ENCODE measurements around the gene RAB20. TPM values are rescaled to one million over a fixed set of nuclear protein-coding genes. Genes with fewer than 3 reads are reported as not detected.
A peak's percentile ranks its signal among the peaks of the same experiment; 100 is the strongest.

RAB20 gene
- total RNA-seq, 1 experiment from 2014 or later, result 21.0 TPM

DNA sequence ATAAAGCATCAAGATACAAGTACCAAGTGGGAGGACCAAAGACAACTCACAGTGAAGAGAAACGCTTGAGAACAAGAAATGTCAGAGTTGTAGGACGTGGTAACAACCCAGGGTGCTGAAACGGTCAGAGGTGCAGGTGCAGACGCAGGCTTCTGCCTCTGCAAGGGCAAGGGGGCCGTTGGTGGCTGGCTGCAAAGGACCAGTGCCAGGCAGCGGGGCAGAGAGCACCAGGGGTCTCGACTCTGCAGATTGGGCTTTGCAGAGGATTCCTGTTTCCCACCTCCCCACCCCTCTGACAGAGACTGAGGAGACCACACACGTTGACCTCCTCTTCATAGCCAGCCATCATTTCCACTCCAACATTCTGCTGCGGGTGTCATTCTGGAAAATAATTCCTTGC, 38.3 kb downstream of the RAB20 start:
- no peak for DNase-seq (ENCODE audit: low read depth, low spot score)
- in situ Hi-C loops (cut with HindIII; ENCODE audit: low pct_unique_long_range_greater_than_20kb, low sequenced_read_pairs), result no loop called here

DNA sequence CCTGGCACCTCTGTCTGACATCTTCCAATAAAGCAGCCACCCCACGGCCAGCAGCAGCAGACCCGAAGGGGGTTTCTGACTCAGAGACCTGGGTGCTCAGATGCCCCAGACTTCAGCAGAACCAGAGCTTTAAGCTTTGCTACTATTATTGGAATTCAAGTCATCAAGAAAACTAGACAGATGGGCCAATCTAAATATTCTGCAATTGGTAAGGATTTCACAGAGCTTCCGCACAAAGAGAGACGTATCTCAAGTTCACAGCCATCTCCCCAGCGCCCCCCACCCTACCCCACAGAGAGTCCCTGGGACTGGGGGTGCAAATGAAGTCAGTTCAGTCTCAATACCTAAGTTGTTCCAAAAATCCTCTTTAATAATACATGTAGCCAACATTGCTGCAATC, 38.8 kb downstream of the RAB20 start:
- in situ Hi-C loops (cut with HindIII; ENCODE audit: low pct_unique_long_range_greater_than_20kb, low sequenced_read_pairs), result no loop called here
- DNase-seq (ENCODE audit: low read depth, low spot score), result no peak

DNA sequence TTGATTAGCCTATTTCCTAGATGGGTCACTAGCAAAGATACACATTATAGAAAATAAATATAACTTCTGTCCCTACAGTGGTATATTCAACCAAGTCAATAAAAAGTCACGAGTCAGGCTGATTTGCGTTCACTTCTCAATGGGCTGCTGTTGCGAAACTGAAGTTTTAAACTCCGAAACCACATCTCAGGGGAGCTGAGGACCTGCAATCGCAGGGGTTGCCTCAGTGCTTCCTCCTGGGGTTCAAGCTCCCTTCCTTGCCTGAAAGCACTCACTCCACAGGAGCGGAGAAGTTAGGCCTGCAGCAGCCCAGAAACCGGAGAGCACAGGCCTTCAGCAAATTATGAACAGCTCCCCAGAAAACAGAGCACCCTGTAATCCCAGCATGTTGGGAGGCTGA, 39.6 kb downstream of the RAB20 start:
- in situ Hi-C loops (cut with HindIII; ENCODE audit: low pct_unique_long_range_greater_than_20kb, low sequenced_read_pairs), result no loop called here

GRCh38 chr13:110521296-110521680, 40.2 kb downstream of the RAB20 start:
- in situ Hi-C loops (cut with HindIII; ENCODE audit: low pct_unique_long_range_greater_than_20kb, low sequenced_read_pairs), result no loop called here
- DNase-seq (ENCODE audit: low read depth, low spot score), result no peak

More for the DNA sequence above, 39.6 kb downstream of the RAB20 start:
- DNase-seq (ENCODE audit: low read depth, low spot score), result no peak

DNA sequence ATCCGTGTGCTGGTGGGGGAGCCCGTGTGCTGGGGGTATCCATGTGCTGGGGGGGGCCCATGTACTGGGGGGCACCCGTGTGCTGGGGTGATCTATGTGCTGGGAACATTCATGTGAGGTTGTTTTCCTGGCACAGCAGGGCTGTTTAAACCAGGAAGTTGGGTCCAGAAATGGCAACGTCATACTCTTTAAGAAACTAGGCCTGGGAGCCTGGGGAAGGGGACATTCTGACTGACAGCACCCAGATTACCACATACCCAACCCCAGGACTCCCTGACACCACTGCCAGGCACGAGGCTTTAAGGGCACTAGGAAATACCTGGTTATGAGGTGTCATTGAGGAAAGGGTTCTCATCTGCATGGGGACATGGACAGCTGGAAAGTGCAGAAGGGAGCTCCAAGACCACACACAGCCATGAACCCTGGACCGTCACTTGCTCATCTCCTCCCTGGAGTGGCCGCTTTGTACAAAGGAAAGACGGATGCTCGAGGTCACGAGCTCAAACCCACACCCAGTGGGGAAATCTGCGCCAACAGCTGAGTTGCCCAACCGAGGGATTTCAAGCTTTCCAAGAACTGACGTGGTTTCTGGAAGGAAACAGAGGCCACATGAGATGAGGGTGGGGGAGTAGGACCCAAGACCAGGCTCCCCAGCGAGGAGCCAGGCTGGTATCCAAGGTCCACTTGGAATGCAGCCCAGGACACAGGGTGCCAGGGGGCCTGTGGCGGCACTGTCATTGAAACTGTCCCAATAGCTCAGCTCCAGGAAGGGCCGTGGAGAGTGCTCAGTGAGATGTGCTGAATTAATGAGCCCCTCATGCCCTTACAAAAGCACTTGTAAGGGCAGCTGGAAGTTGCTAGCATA, 40.9 kb downstream of the RAB20 start:
- in situ Hi-C loops (cut with HindIII; ENCODE audit: low pct_unique_long_range_greater_than_20kb, low sequenced_read_pairs), result no loop called here
- peak; percentile 27 for DNase-seq (ENCODE audit: low read depth, low spot score)

DNA sequence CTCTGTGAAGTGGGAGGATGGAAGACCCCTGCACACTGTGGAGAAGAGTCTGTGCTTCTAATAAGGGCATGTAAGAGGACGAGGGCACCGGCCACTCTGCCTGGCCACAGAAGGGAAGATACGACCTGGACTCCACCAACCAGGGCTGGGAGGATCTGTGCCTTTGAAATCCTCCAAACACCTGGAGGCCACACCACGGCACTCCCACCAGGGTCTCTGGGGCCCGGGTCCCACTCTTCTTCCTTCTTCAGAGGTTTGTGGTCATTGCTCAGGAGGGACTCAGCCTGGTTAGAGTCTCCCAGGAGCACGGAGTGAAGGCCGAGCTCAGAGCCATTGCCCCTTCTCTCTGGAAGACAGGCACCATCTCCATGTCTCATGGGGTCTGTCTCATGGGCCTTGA, 42.0 kb downstream of the RAB20 start:
- in situ Hi-C loops (cut with HindIII; ENCODE audit: low pct_unique_long_range_greater_than_20kb, low sequenced_read_pairs), result no loop called here
- no peak for DNase-seq (ENCODE audit: low read depth, low spot score)

- no peak for DNase-seq (ENCODE audit: low read depth, low spot score)
- in situ Hi-C loops (cut with HindIII; ENCODE audit: low pct_unique_long_range_greater_than_20kb, low sequenced_read_pairs), result no loop called here
Measured at GRCh38 chr13:110519046-110519445, 42.5 kb downstream of the RAB20 start.

GRCh38 chr13:110518571-110518970, 43.0 kb downstream of the RAB20 start:
- in situ Hi-C loops (cut with HindIII; ENCODE audit: low pct_unique_long_range_greater_than_20kb, low sequenced_read_pairs), result no loop called here

DNA sequence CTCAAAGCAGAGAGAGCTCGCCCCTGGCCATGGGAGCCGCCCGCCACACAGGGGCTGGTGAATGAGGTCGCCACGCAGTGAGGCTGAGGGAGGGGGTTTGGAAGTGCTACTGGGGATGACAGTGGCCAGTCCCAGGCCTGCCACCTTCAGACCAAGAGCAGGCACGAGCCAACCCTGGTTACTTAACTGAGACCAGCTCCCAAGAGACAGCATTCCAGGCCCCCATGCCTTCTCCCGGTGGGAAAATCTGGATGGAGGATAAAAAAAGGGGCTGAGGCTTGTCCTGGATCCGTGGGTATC, 43.3 kb downstream of the RAB20 start:
- in situ Hi-C loops (cut with HindIII; ENCODE audit: low pct_unique_long_range_greater_than_20kb, low sequenced_read_pairs), result no loop called here
- DNase-seq (ENCODE audit: low read depth, low spot score), result no peak

More at GRCh38 chr13:110518571-110518970, 43.0 kb downstream of the RAB20 start:
- peak; percentile 26 for DNase-seq (ENCODE audit: low read depth, low spot score)

GRCh38 chr13:110517505-110518225, 43.9 kb downstream of the RAB20 start:
- in situ Hi-C loops (cut with HindIII; ENCODE audit: low pct_unique_long_range_greater_than_20kb, low sequenced_read_pairs), result no loop called here
- no peak for DNase-seq (ENCODE audit: low read depth, low spot score)

DNA sequence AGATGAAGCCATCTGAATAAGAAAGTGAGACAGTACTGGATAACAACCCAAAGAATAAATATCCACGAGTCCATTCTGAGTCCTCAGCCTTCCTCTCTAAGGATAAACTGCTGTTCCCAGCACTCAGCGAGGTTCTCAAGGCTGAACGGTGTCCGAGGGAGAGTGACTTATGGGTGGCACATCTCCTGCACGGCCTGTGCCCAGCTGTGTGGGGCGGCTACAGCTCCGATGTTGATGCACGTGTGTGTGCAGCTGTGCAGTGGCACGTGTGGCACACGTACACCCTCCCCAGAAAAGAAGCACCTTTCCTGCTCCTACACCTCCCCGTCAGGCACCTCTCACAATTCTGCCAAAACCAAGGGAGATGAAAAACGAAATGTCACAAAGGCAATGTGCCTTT, 45.0 kb downstream of the RAB20 start:
- no peak for DNase-seq (ENCODE audit: low read depth, low spot score)
- in situ Hi-C loops (cut with HindIII; ENCODE audit: low pct_unique_long_range_greater_than_20kb, low sequenced_read_pairs), result no loop called here

- no peak for DNase-seq (ENCODE audit: low read depth, low spot score)
- in situ Hi-C loops (cut with HindIII; ENCODE audit: low pct_unique_long_range_greater_than_20kb, low sequenced_read_pairs), result no loop called here
Measured at GRCh38 chr13:110512198-110512740, 49.3 kb downstream of the RAB20 start.

DNA sequence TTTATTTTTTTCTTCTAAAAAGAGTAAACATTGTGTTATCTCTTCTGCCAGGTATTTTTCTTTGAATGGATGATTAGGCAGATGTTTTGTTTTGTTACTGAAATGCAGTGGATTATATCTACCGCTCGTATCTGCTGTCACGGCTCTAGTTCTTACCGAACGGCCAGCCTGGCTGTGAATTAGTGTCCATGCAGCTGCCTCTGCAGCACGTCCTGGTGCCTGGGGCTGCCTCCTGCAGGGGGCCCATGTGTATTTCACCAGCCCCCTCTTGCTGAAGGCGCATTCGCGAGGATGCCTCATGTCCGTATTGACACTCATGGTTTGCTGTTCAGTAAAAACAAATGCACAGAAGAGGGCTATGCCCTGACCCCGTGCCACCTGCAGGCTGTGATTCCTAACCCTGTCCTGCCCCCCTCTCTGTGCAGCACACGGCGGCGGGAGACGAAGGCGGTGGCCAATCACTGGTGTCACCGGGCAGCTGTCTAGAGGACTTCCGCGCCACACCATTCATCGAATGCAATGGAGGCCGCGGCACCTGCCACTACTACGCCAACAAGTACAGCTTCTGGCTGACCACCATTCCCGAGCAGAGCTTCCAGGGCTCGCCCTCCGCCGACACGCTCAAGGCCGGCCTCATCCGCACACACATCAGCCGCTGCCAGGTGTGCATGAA, 49.9 kb downstream of the RAB20 start:
- no peak for DNase-seq (ENCODE audit: low read depth, low spot score)
- in situ Hi-C loops (cut with HindIII; ENCODE audit: low pct_unique_long_range_greater_than_20kb, low sequenced_read_pairs), result no loop called here

DNA sequence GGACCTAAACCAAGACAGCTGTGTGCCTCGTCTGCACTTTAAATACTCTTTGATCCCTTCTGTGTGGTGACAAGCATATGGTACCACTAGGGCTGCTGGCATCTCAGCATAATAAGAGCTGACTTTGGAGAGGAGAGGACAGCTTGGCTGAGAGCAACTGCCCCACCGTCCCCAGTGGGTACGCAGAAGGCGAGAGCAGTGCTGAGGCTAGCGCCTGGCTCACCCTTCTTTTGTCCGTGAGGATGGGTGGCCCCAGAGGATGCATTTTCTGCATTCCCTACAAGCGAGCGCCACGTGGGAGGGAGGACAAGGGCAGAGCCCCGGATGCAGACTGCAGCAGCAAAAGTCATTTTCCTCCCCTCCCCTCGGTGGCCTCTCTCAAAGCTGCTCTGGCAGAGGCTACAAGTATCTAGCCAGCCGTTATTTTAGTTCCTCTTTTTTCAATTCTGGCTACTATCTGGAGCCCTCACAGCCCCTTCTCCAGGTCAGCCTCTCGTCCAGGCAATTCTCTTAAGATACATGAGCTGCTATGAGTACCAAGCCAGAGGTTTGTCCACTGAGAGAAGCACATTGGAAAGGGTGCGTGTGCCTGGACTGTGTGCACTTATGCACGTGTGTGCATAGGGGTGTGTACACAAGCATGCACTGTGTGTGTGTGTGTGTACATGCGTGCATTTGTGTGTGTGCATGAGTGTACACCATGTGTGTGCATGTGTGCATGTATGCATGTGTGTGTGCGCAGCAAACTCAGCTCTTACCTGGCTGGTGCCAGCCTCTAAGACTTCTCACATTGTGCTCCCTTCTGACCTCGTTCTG, 51.3 kb downstream of the RAB20 start:
- in situ Hi-C loops (cut with HindIII; ENCODE audit: low pct_unique_long_range_greater_than_20kb, low sequenced_read_pairs), result no loop called here
- no peak for DNase-seq (ENCODE audit: low read depth, low spot score)

GRCh38 chr13:110509478-110509926, 52.0 kb downstream of the RAB20 start:
- in situ Hi-C loops (cut with HindIII; ENCODE audit: low pct_unique_long_range_greater_than_20kb, low sequenced_read_pairs), result no loop called here
- DNase-seq (ENCODE audit: low read depth, low spot score), result peak; percentile 59

GRCh38 chr13:110507678-110508381, 53.7 kb downstream of the RAB20 start:
- in situ Hi-C loops (cut with HindIII; ENCODE audit: low pct_unique_long_range_greater_than_20kb, low sequenced_read_pairs), result no loop called here
- no peak for DNase-seq (ENCODE audit: low read depth, low spot score)

All from SK-MEL-5 (cell line).